Measurements from ENCODE around the gene ANKRD13D.

ANKRD13D gene

GRCh38 chr11:67311556-67312082 is 22.5 kb downstream of the ANKRD13D start:
- no peak overlapping the region for H3K4me3 ChIP-seq (ENCODE audit: low read length)
- TF ChIP-seq CTCF (IDR thresholded peaks at IDR 0.05; ENCODE audit: insufficient read depth, low read depth, low read length, missing control alignments) = peak; percentile 8

GRCh38 chr11:67312187-67313021 is 23.3 kb downstream of the ANKRD13D start:
- peak; percentile 99 for DNase-seq (ENCODE audit: low read depth)
- TF ChIP-seq CTCF (IDR thresholded peaks at IDR 0.05; ENCODE audit: insufficient read depth, low read depth, low read length, missing control alignments) = no peak

More at GRCh38 chr11:67311556-67312082, 22.5 kb downstream of the ANKRD13D start:
- DNase-seq (ENCODE audit: low read depth) = peak; percentile 64

GRCh38 chr11:67313125-67313890 is 24.2 kb downstream of the ANKRD13D start:
- no peak for DNase-seq (ENCODE audit: low read depth)
- no peak for TF ChIP-seq CTCF (IDR thresholded peaks at IDR 0.05; ENCODE audit: insufficient read depth, low read depth, low read length, missing control alignments)
- no peak overlapping the region for H3K4me3 ChIP-seq (ENCODE audit: low read length)

More at GRCh38 chr11:67312187-67313021, 23.3 kb downstream of the ANKRD13D start:
- H3K4me3 ChIP-seq (ENCODE audit: low read length) = no peak overlapping the region

- DNase-seq (ENCODE audit: low read depth) = no peak
- no peak for TF ChIP-seq CTCF (IDR thresholded peaks at IDR 0.05; ENCODE audit: insufficient read depth, low read depth, low read length, missing control alignments)
- H3K4me3 ChIP-seq (ENCODE audit: low read length) = no peak overlapping the region
Measured at GRCh38 chr11:67314218-67314617, 25.1 kb downstream of the ANKRD13D start.

GRCh38 chr11:67315325-67315909 is 26.3 kb downstream of the ANKRD13D start:
- TF ChIP-seq CTCF (IDR thresholded peaks at IDR 0.05; ENCODE audit: insufficient read depth, low read depth, low read length, missing control alignments) = no peak
- DNase-seq (ENCODE audit: low read depth) = no peak
- no peak overlapping the region for H3K4me3 ChIP-seq (ENCODE audit: low read length)

GRCh38 chr11:67316882-67317204 is 27.7 kb downstream of the ANKRD13D start:
- DNase-seq (ENCODE audit: low read depth) = no peak
- H3K4me3 ChIP-seq (ENCODE audit: low read length) = peak overlapping the region; percentile 83
- TF ChIP-seq CTCF (IDR thresholded peaks at IDR 0.05; ENCODE audit: insufficient read depth, low read depth, low read length, missing control alignments) = no peak

All from epithelial cell of esophagus (primary cell).